Measurements from ENCODE around the gene CFAP74.

GRCh38 chr1:2041887-2042286 lies 38.3 kb upstream of the CFAP74 start:
- no peak for TF ChIP-seq CTCF (IDR thresholded peaks at IDR 0.05; ENCODE audit: extremely low read depth in 1 of 2, insufficient read depth in 1 of 2, low read depth in 1 of 2, low read length in 2 of 2)
- TF ChIP-seq POLR2A (IDR thresholded peaks at IDR 0.05; ENCODE audit: low read depth, low read length) = no peak
- no peak for TF ChIP-seq EZH2 (IDR thresholded peaks at IDR 0.05; ENCODE audit: borderline replicate concordance, low read depth, low read length, severe bottlenecking)
- no peak for TF ChIP-seq JUN (IDR thresholded peaks at IDR 0.05; ENCODE audit: borderline replicate concordance, insufficient read depth, insufficient read length, low read depth)
- no peak for TF ChIP-seq GATA2 (IDR thresholded peaks at IDR 0.05; ENCODE audit: insufficient read depth, insufficient read length, low read depth, low read length)
- TF ChIP-seq FOS (IDR thresholded peaks at IDR 0.05; ENCODE audit: borderline replicate concordance, insufficient read depth, low read length) = no peak

Measured in endothelial cell of umbilical vein (primary cell).